ENCODE measurements around the gene PRKD2. TPM values are rescaled to one million over a fixed set of nuclear protein-coding genes. Genes with fewer than 3 reads are reported as not detected.
"Not testable (repeated sequence)": the region's sequence is repeated elsewhere in the genome, so short reads cannot be mapped to it uniquely, and the experiment has no call there.

Gene PRKD2
- total RNA-seq, 1 donor from 2014 or later, result 56.8 TPM

- TF ChIP-seq CTCF (conservative IDR thresholded peaks at IDR 0.05), result peak; percentile 61
- H3K9me3 Mint-ChIP-seq, result no peaks in the 10 kb centered on the region
- no peak for DNase-seq (ENCODE audit: extremely low spot score, unreplicated experiment)
- H3K36me3 Mint-ChIP-seq, result peaks cover under 1% of the 10 kb centered on the region
- H3K27ac Mint-ChIP-seq, result peak overlapping the region; percentile 92
- H3K27me3 Mint-ChIP-seq, result no peaks in the 10 kb centered on the region
- peaks cover 13% of the 10 kb centered on the region for H3K4me1 Mint-ChIP-seq (ENCODE audit: unreplicated experiment)
- H3K4me3 Mint-ChIP-seq, result peak overlapping the region; percentile 97
Observed at GRCh38 chr19:46715975-46716671, 791 bp downstream of the PRKD2 start.

- H3K4me3 Mint-ChIP-seq, result peak overlapping the region; percentile 97
- TF ChIP-seq CTCF (conservative IDR thresholded peaks at IDR 0.05), result no peak
- DNase-seq (ENCODE audit: extremely low spot score, unreplicated experiment), result no peak
- H3K9me3 Mint-ChIP-seq, result no peaks in the 10 kb centered on the region
- peak overlapping the region; percentile 92 for H3K27ac Mint-ChIP-seq
- H3K4me1 Mint-ChIP-seq (ENCODE audit: unreplicated experiment), result peaks cover 13% of the 10 kb centered on the region
- H3K27me3 Mint-ChIP-seq, result no peaks in the 10 kb centered on the region
- H3K36me3 Mint-ChIP-seq, result peaks cover 4% of the 10 kb centered on the region
Observed at GRCh38 chr19:46715620-46715974, 1.3 kb downstream of the PRKD2 start.

- TF ChIP-seq CTCF (conservative IDR thresholded peaks at IDR 0.05), result no peak
- peaks cover 13% of the 10 kb centered on the region for H3K4me1 Mint-ChIP-seq (ENCODE audit: unreplicated experiment)
- peak overlapping the region; percentile 97 for H3K4me3 Mint-ChIP-seq
- H3K27me3 Mint-ChIP-seq, result no peaks in the 10 kb centered on the region
- DNase-seq (ENCODE audit: extremely low spot score, unreplicated experiment), result no peak
- peak overlapping the region; percentile 92 for H3K27ac Mint-ChIP-seq
- peaks cover 4% of the 10 kb centered on the region for H3K36me3 Mint-ChIP-seq
- H3K9me3 Mint-ChIP-seq, result no peaks in the 10 kb centered on the region
Observed at GRCh38 chr19:46714444-46715106, 2.3 kb downstream of the PRKD2 start.

GRCh38 chr19:46713781-46714443 is 3.0 kb downstream of the PRKD2 start:
- peak overlapping the region; percentile 92 for H3K27ac Mint-ChIP-seq
- H3K36me3 Mint-ChIP-seq, result peaks cover 4% of the 10 kb centered on the region
- no peaks in the 10 kb centered on the region for H3K27me3 Mint-ChIP-seq
- H3K9me3 Mint-ChIP-seq, result no peaks in the 10 kb centered on the region
- H3K4me1 Mint-ChIP-seq (ENCODE audit: unreplicated experiment), result peaks cover 13% of the 10 kb centered on the region
- H3K4me3 Mint-ChIP-seq, result peak overlapping the region; percentile 97
- no peak for DNase-seq (ENCODE audit: extremely low spot score, unreplicated experiment)
- no peak for TF ChIP-seq CTCF (conservative IDR thresholded peaks at IDR 0.05)

GRCh38 chr19:46712768-46713338 is 4.1 kb downstream of the PRKD2 start:
- not testable (repeated sequence) for H3K9me3 Mint-ChIP-seq; H3K36me3 Mint-ChIP-seq; DNase-seq (ENCODE audit: extremely low spot score, unreplicated experiment); H3K27me3 Mint-ChIP-seq
- Mint-ChIP-seq H3K4me3 (peak overlapping the region; percentile 49), H3K4me1 (ENCODE audit: unreplicated experiment) (peaks cover 13% of the 10 kb centered on the region), H3K27ac (peak overlapping the region; percentile 64)

Measured in type B pancreatic cell (in vitro differentiated cells).